ENCODE data around the gene ALKBH3. TPM values are rescaled to one million over a fixed set of nuclear protein-coding genes. Genes with fewer than 3 reads are reported as not detected.

ALKBH3 gene
- total and polyA plus RNA-seq, 4 experiments from 2014 or later = 34.1 to 49.8 (median 38.0) TPM

DNA sequence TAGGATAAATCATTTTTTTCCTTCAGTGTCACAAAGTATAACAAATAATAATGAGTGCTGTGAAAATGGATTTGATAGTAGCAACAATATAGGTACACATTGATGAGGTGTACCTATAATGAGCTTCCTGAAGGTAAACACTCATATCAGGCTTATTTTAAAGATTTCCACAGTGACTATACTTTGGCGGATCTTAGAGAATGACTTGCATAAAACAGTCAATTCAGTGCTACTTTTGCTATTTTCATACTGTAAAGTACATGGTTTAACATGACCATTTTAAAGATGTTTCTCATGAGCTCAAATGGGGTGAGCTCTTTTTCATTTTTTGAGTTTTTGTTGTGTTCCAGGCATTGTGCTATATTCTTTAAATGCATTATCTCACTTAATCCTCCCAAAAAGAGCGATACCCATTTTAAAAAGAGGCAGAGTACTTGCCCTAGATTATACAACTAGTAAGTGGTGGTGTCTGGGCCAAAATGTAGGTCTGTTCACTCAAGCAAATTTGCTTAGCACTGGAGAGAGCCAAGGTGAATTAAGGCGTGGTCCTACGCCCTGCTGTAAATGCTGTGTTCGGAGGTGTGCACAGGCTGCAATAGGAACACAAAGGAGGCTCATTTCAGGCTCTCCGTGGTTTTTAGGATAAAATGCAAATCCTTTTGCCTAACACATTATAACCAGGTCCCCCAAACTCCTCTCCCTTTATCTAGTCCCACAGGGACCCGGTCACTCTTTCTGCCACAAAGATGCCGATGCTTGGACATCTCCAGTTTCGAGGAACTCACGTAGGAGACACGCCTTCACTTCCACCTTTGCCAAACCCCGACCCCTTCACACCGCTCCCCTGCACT lies 617 bp upstream of the ALKBH3 start:
- Histone ChIP-seq H3K27me3 (ENCODE audit: insufficient read depth, low read length) (peaks cover 8% of the 10 kb centered on the region), H3K36me3 (ENCODE audit: insufficient read depth, low read length) (peaks cover 17% of the 10 kb centered on the region), H3K4me3 (ENCODE audit: low read length in 2 of 2) (peak overlapping the region; percentile 64 to 86), H3K4me1 (ENCODE audit: insufficient read depth, low read length) (peaks cover 19% of the 10 kb centered on the region), H3K27ac (ENCODE audit: low read depth, low read length) (peak overlapping the region; percentile 64), H3K9me3 (ENCODE audit: control insufficient read depth in 1 of 2, low read length in 2 of 2) (no peaks in the 10 kb centered on the region)
- ChIA-PET POLR2A (ENCODE audit: partially characterized antibody) (interaction anchor here (1.0 to 1.2 kb wide), 3 partner anchors 11 to 20 kb away, joined by 3 to 4 read pairs (median 3); no protein-coding TSS in a partner anchor), CTCF (ENCODE audit: partially characterized antibody) (interaction anchor here (2.7 kb wide), 1 partner anchor 10 kb away, joined by 20 read pairs; no protein-coding TSS in a partner anchor)
- Mint-ChIP-seq H3K4me1 (peaks cover 17 to 41% (median 27%) of the 10 kb centered on the region in 4 donors), H3K27me3 (peaks cover 18 to 31% of the 10 kb centered on the region in 2 donors), H3K36me3 (peaks cover 21 to 35% of the 10 kb centered on the region in 2 donors), H3K9me3 (peaks cover 0 to 5% (median 0%) of the 10 kb centered on the region in 8 donors), H3K4me3 (peak overlapping the region; percentile 88 to 98 (median 96)), H3K27ac (peak overlapping the region; percentile 75 to 96 (median 92))
- DNase-seq = peak in 1 of 5 donors; percentile 1
- intact Hi-C loops (cut with micrococcal nuclease) = loop anchor here (1.0 to 2.0 kb wide), 5 partner anchors 186 to 569 kb away; partner anchors contain the start of genes ACCS, API5, HSD17B12 and TTC17

DNA sequence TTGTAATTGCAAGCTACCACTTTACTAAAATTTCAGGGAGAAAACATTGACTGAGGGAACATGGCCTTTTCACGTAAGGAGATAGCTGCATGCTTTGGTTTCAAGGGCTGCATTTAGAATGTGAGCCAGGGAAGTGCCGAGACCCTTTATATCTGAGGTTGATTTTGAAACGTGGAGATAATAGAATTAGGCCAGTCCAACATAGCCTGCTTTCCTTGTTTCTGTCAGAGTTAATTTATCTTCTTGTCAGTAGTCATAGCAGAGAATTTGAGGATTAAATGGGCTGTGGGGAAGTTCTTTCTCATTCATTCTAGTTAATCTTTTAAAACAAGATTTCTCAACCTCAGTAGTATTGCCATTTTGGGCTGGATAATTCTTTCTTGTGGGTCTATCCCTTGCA lies 12.2 kb downstream of the ALKBH3 start:
- no peak for DNase-seq
- H3K9me3 ChIP-seq (ENCODE audit: control insufficient read depth in 1 of 2, low read length in 2 of 2) = no peaks in the 10 kb centered on the region
- H3K27me3 ChIP-seq (ENCODE audit: insufficient read depth, low read length) = no peaks in the 10 kb centered on the region
- CTCF ChIA-PET (ENCODE audit: partially characterized antibody) = interaction anchor here (0.8 kb wide), 1 partner anchor 53 kb away, joined by 3 read pairs; no protein-coding TSS in a partner anchor
- no peak overlapping the region for H3K4me3 Mint-ChIP-seq
- no peaks in the 10 kb centered on the region for H3K27me3 Mint-ChIP-seq
- peaks cover 58% of the 10 kb centered on the region for H3K36me3 ChIP-seq (ENCODE audit: insufficient read depth, low read length)
- H3K4me1 ChIP-seq (ENCODE audit: insufficient read depth, low read length) = no peaks in the 10 kb centered on the region
- H3K4me1 Mint-ChIP-seq = peaks cover 4 to 12% (median 7%) of the 10 kb centered on the region in 4 donors
- peaks cover 61 to 85% of the 10 kb centered on the region in 2 donors for H3K36me3 Mint-ChIP-seq
- no peak overlapping the region for H3K27ac ChIP-seq (ENCODE audit: low read depth, low read length)
- H3K4me3 ChIP-seq (ENCODE audit: low read length in 2 of 2) = no peak overlapping the region
- intact Hi-C loops (cut with micrococcal nuclease) = no loop called here
- H3K9me3 Mint-ChIP-seq = no peaks in the 10 kb centered on the region
- POLR2A ChIA-PET (ENCODE audit: partially characterized antibody) = no interaction called here
- no peak overlapping the region for H3K27ac Mint-ChIP-seq

DNA sequence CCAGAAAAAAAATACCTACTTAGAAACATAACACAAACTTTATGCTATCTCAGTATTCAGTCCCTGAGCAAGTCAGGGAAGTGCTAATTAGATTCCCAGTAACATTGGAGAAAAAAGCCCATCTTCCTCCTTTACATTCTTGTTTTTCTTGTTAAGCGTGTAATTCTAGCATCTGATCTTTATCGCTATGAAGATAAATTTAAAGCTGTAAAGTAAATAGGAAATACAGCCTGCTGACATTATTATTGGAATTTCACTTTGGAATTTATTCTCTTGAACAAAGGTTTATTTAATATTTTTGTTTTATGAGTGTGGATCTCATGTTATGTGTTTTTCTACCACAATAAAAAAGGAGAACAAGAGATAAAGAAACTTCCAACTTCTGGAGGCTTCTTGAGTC lies 13.9 kb downstream of the ALKBH3 start:
- Histone ChIP-seq H3K27ac (ENCODE audit: low read depth, low read length) (no peak overlapping the region), H3K36me3 (ENCODE audit: insufficient read depth, low read length) (peaks cover 67% of the 10 kb centered on the region), H3K9me3 (ENCODE audit: control insufficient read depth in 1 of 2, low read length in 2 of 2) (no peaks in the 10 kb centered on the region), H3K27me3 (ENCODE audit: insufficient read depth, low read length) (no peaks in the 10 kb centered on the region), H3K4me1 (ENCODE audit: insufficient read depth, low read length) (no peaks in the 10 kb centered on the region), H3K4me3 (ENCODE audit: low read length in 2 of 2) (no peak overlapping the region)
- no peaks in the 10 kb centered on the region for H3K27me3 Mint-ChIP-seq
- intact Hi-C loops (cut with micrococcal nuclease) = no loop called here
- no peak overlapping the region for H3K27ac Mint-ChIP-seq
- H3K9me3 Mint-ChIP-seq = no peaks in the 10 kb centered on the region
- no peak overlapping the region for H3K4me3 Mint-ChIP-seq
- H3K4me1 Mint-ChIP-seq = peaks cover 4 to 12% (median 7%) of the 10 kb centered on the region in 4 donors
- DNase-seq = no peak
- POLR2A ChIA-PET (ENCODE audit: partially characterized antibody) = no interaction called here
- H3K36me3 Mint-ChIP-seq = peaks cover 73 to 89% of the 10 kb centered on the region in 2 donors
- CTCF ChIA-PET (ENCODE audit: partially characterized antibody) = no interaction called here

DNA sequence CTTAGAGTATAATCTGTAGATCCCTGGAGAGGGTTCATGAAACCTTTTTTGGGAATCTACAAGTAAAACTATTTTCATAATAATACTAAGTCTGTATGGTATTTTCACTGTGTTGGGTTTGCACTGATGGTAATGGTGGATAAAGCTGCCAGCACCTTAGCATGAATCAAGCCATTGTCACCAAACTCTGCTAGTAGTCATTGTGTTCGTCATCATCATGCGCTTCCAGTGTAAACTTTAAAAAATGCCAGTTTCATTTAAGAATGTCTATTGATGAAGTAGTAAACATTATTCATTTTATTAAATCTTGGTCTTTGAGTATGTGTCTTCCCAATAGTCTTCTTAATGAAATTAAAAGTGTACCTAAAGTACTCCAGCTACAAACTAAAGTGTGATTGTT lies 15.0 kb downstream of the ALKBH3 start:
- CTCF ChIA-PET (ENCODE audit: partially characterized antibody) = no interaction called here
- intact Hi-C loops (cut with micrococcal nuclease) = no loop called here

DNA sequence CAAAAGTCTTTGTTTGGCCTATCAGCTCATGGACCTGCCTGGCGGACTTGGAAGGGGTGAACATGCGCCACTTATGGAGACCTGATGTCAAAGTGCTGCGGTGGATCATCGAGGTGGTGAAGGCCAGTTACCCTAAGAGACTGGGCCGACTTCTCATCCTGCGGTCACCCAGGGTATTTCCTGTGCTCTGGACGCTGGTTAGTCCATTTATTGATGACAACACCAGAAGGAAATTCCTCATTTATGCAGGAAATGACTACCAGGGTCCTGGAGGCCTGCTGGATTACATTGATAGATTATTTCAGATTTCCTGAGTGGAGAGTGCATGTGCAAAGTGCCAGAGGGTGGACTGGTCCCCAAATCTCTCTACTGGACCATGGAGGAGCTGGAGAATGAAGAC lies 17.9 kb downstream of the ALKBH3 start:
- H3K9me3 Mint-ChIP-seq = no peaks in the 10 kb centered on the region
- no peak overlapping the region for H3K4me3 Mint-ChIP-seq
- CTCF ChIA-PET (ENCODE audit: partially characterized antibody) = interaction anchor here (2.6 kb wide), 1 partner anchor 9 kb away, joined by 9 read pairs; no protein-coding TSS in a partner anchor
- POLR2A ChIA-PET (ENCODE audit: partially characterized antibody) = no interaction called here
- H3K27me3 Mint-ChIP-seq = no peaks in the 10 kb centered on the region
- Histone ChIP-seq H3K27ac (ENCODE audit: low read depth, low read length) (no peak overlapping the region), H3K9me3 (ENCODE audit: control insufficient read depth in 1 of 2, low read length in 2 of 2) (no peaks in the 10 kb centered on the region), H3K4me3 (ENCODE audit: low read length in 2 of 2) (no peak overlapping the region), H3K27me3 (ENCODE audit: insufficient read depth, low read length) (no peaks in the 10 kb centered on the region), H3K36me3 (ENCODE audit: insufficient read depth, low read length) (peaks cover 49% of the 10 kb centered on the region), H3K4me1 (ENCODE audit: insufficient read depth, low read length) (no peaks in the 10 kb centered on the region)
- DNase-seq = peak in 1 of 5 donors; percentile 18
- H3K4me1 Mint-ChIP-seq = peaks cover 0 to 8% (median 4%) of the 10 kb centered on the region in 4 donors
- H3K36me3 Mint-ChIP-seq = peaks cover 76 to 86% of the 10 kb centered on the region in 2 donors
- intact Hi-C loops (cut with micrococcal nuclease) = no loop called here
- H3K27ac Mint-ChIP-seq = no peak overlapping the region

More for the DNA sequence above, 15.0 kb downstream of the ALKBH3 start:
- Mint-ChIP-seq H3K36me3 (peaks cover 68 to 84% of the 10 kb centered on the region in 2 donors), H3K27me3 (no peaks in the 10 kb centered on the region), H3K9me3 (no peaks in the 10 kb centered on the region), H3K4me3 (no peak overlapping the region), H3K4me1 (peaks cover 0 to 7% (median 4%) of the 10 kb centered on the region in 4 donors), H3K27ac (peak overlapping the region in 1 of 7 donors; percentile 77)
- DNase-seq = no peak
- no peaks in the 10 kb centered on the region for H3K27me3 ChIP-seq (ENCODE audit: insufficient read depth, low read length)
- H3K36me3 ChIP-seq (ENCODE audit: insufficient read depth, low read length) = peaks cover 59% of the 10 kb centered on the region
- H3K27ac ChIP-seq (ENCODE audit: low read depth, low read length) = no peak overlapping the region
- POLR2A ChIA-PET (ENCODE audit: partially characterized antibody) = no interaction called here
- H3K4me1 ChIP-seq (ENCODE audit: insufficient read depth, low read length) = no peaks in the 10 kb centered on the region
- no peak overlapping the region for H3K4me3 ChIP-seq (ENCODE audit: low read length in 2 of 2)
- no peaks in the 10 kb centered on the region for H3K9me3 ChIP-seq (ENCODE audit: control insufficient read depth in 1 of 2, low read length in 2 of 2)

DNA sequence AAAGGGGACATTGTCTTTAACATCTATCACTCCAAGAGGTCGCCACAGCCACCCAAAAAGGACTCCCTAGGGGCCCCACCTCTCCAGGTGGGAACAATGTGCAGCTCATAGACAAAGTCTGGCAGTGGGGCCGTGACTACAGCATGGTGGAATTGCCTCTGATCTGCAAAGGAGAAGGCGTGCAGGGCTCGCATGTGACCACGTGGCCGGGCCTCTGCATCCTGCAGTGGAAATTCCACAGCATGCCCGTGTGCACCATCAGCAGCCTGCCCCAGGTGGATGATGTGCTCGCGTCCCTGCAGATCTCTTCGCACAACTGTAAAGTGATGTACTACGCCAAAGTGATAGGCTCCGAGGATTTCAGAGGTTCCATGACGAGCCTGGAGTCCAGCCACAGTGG lies 18.5 kb downstream of the ALKBH3 start:
- Mint-ChIP-seq H3K36me3 (peaks cover 80 to 88% of the 10 kb centered on the region in 2 donors), H3K4me1 (peaks cover 0 to 8% (median 4%) of the 10 kb centered on the region in 4 donors), H3K27ac (no peak overlapping the region), H3K27me3 (no peaks in the 10 kb centered on the region), H3K9me3 (no peaks in the 10 kb centered on the region), H3K4me3 (no peak overlapping the region)
- no peaks in the 10 kb centered on the region for H3K27me3 ChIP-seq (ENCODE audit: insufficient read depth, low read length)
- H3K27ac ChIP-seq (ENCODE audit: low read depth, low read length) = no peak overlapping the region
- H3K36me3 ChIP-seq (ENCODE audit: insufficient read depth, low read length) = peaks cover 49% of the 10 kb centered on the region
- ChIA-PET POLR2A (ENCODE audit: partially characterized antibody) (no interaction called here), CTCF (ENCODE audit: partially characterized antibody) (interaction anchor here (2.6 kb wide), 1 partner anchor 10 kb away, joined by 9 read pairs; no protein-coding TSS in a partner anchor)
- DNase-seq = no peak
- intact Hi-C loops (cut with micrococcal nuclease) = no loop called here
- no peaks in the 10 kb centered on the region for H3K9me3 ChIP-seq (ENCODE audit: control insufficient read depth in 1 of 2, low read length in 2 of 2)
- H3K4me1 ChIP-seq (ENCODE audit: insufficient read depth, low read length) = no peaks in the 10 kb centered on the region
- no peak overlapping the region for H3K4me3 ChIP-seq (ENCODE audit: low read length in 2 of 2)

DNA sequence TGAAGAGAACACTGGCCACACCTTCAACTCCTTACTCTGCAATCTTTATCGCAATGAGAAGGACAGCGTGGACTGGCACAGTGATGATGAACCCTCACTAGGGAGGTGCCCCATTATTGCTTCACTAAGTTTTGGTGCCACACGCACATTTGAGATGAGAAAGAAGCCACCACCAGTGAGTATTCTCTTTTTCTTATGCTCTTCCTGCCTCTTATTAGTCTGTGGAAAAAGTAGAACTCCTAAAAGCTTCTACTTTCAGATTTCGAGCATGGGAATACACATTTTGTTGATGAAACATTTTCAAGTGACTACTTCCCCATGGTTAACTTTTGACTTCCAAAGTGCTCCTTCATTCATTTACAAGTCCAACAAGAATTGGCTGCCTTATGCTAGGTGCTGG lies 20.9 kb downstream of the ALKBH3 start:
- Histone ChIP-seq H3K27ac (ENCODE audit: low read depth, low read length) (no peak overlapping the region), H3K9me3 (ENCODE audit: control insufficient read depth in 1 of 2, low read length in 2 of 2) (no peaks in the 10 kb centered on the region), H3K27me3 (ENCODE audit: insufficient read depth, low read length) (no peaks in the 10 kb centered on the region), H3K4me3 (ENCODE audit: low read length in 2 of 2) (no peak overlapping the region), H3K36me3 (ENCODE audit: insufficient read depth, low read length) (peaks cover 41% of the 10 kb centered on the region), H3K4me1 (ENCODE audit: insufficient read depth, low read length) (no peaks in the 10 kb centered on the region)
- Mint-ChIP-seq H3K27ac (no peak overlapping the region), H3K4me3 (no peak overlapping the region), H3K36me3 (peaks cover 78 to 81% of the 10 kb centered on the region in 2 donors), H3K27me3 (no peaks in the 10 kb centered on the region), H3K4me1 (peaks cover 0 to 12% (median 7%) of the 10 kb centered on the region in 4 donors), H3K9me3 (no peaks in the 10 kb centered on the region)
- DNase-seq = no peak
- CTCF ChIA-PET (ENCODE audit: partially characterized antibody) = no interaction called here
- POLR2A ChIA-PET (ENCODE audit: partially characterized antibody) = no interaction called here
- intact Hi-C loops (cut with micrococcal nuclease) = no loop called here
